AG04449 (cell line): ENCODE measurements around the gene CBFA2T3.

ENCODE experiments used
- CTCF ChIA-PET: fragments of 350-600 bp; formaldehyde crosslinking; extraction: SDS; loops from one replicate; lab custom pipeline; 2021; ENCODE audit warnings: antibody characterized with exemption; lab: Yijun Ruan, JAX
- POLR2A ChIA-PET: fragments of 400-600, 350-600 bp; formaldehyde crosslinking; extraction: SDS; loops from one replicate; lab custom pipeline; 2020; ENCODE audit warnings: antibody characterized with exemption, inconsistent platforms; lab: Yijun Ruan, JAX
- DNase-seq: peaks from one replicate; pipeline ENCODE4 v3.0.0-alpha.2; 2010; ENCODE audit warnings: low read depth, low spot score
- H3K4me3 ChIP-seq: 2 replicates; pipeline ENCODE4 v1.5.1; 2011; ENCODE audit warnings: low read depth, mild to moderate bottlenecking, control low read depth, low read length
- CTCF ChIP-seq: IDR thresholded peaks from one replicate; pipeline ENCODE4 v1.5.1; 2011; ENCODE audit warnings: mild to moderate bottlenecking, moderate library complexity, low read length, control low read depth, inconsistent platforms; ENCODE audit not compliant: insufficient read depth; ENCODE audit errors: missing control alignments

CBFA2T3 gene

DNA sequence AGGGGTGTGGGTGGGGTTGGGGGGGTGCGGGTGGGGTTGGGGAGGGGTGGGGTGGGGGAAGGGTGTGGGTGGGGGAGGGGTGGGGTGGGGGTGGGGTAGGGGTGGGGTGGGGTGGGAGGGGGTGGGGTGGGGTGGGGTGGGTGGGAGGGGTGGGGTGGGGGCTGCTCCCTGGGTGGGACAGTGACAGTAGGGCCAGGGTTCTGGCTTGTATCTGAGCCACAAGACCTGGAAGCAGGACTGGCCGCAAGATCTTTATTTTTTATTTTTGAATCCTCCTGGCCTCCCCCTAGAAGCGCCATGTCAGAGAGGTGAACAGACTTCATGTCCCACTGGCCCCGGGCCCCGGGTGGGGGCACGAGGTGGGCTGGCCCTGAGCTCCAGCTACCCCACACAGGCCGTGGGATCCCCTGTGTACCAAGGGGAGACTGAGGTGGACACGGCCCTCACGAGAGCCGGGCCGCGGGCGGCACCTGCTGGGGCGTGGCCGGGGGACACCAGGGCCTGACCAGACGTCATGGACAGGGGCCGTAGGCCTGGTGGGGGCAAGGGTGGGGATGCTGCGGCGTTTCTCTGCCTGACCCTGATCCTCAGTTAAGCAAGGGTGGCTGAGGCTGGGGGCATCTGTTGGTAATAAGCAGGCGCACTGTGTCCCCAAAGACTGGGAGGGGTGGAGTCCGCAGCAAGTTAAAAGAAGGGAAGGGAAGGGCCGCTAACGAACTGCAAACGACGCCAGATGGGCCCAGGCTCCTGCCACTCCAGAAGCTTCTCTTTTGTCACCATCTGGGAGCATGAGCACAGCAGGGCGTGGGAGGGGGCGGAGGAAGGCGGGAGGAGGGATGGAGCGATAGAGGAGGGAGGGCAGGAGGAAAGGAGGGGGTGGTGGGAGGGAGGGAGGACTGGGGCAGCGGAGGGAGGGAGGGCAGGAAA is 88.3 kb downstream of the CBFA2T3 start:
- DNase-seq: no peak
- ChIA-PET POLR2A (interaction anchor here (0.6 kb wide), 1 partner anchor 12 kb away, joined by 3 read pairs; no protein-coding TSS in a partner anchor), CTCF (interaction anchor here (1.6 kb wide), 1 partner anchor 30 kb away, joined by 7 read pairs; no protein-coding TSS in a partner anchor)
- TF ChIP-seq CTCF: no peak
- no peak overlapping the region for H3K4me3 ChIP-seq

DNA sequence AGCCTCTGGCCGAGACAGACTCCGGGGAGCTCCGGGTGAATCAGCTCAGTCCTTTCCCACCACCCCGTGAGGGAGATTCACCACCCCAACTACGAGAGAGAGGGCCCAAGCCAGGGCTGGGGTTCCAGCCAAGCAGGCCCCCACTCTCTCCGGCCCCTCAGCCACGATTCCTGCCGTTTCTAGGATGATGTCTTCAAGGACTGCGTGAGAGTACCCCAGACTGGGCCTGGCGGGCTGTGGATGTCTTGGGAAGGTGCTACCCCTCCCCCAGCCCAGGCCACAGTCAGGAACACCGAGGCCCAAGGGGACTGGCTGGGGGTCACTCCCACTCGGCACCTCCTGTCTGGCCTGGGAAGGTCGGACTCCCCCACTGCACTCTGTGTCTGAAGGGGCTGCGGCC is 89.0 kb downstream of the CBFA2T3 start:
- TF ChIP-seq CTCF: no peak
- H3K4me3 ChIP-seq: no peak overlapping the region
- DNase-seq: no peak
- POLR2A ChIA-PET: no interaction called here
- CTCF ChIA-PET: interaction anchor here (1.2 to 1.6 kb wide), 2 partner anchors 24 to 30 kb away, joined by 3 to 7 read pairs; no protein-coding TSS in a partner anchor

GRCh38 chr16:88886845-88887521 is 90.0 kb downstream of the CBFA2T3 start:
- no peak for DNase-seq
- no peak overlapping the region for H3K4me3 ChIP-seq
- ChIA-PET CTCF (interaction anchor here (1.0 to 1.6 kb wide), 3 partner anchors 9 to 29 kb away, joined by 3 to 7 read pairs (median 3); no protein-coding TSS in a partner anchor), POLR2A (no interaction called here)
- TF ChIP-seq CTCF: no peak

- no peak for TF ChIP-seq CTCF
- POLR2A ChIA-PET: no interaction called here
Observed at GRCh38 chr16:88886420-88886844, 90.6 kb downstream of the CBFA2T3 start.

GRCh38 chr16:88885693-88886280 is 91.2 kb downstream of the CBFA2T3 start:
- TF ChIP-seq CTCF: no peak
- ChIA-PET POLR2A (no interaction called here), CTCF (interaction anchor here (0.8 kb wide), 1 partner anchor 28 kb away, joined by 3 read pairs; no protein-coding TSS in a partner anchor)
- no peak overlapping the region for H3K4me3 ChIP-seq
- DNase-seq: no peak

More at GRCh38 chr16:88886420-88886844, 90.6 kb downstream of the CBFA2T3 start:
- no peak for DNase-seq
- no peak overlapping the region for H3K4me3 ChIP-seq
- CTCF ChIA-PET: interaction anchor here (0.8 to 1.0 kb wide), 2 partner anchors 8 to 28 kb away, joined by 3 read pairs; no protein-coding TSS in a partner anchor
